Smooth muscle cell (in vitro differentiated cells): Measurements from ENCODE around the gene CEP350. TPM values are rescaled to one million over a fixed set of nuclear protein-coding genes. Genes with fewer than 3 reads are reported as not detected.

Source experiments
- DNase-seq: peaks from one replicate; lab custom pipeline; 2025; ENCODE audit not compliant: unreplicated experiment; lab: John Stamatoyannopoulos, UW
- H2AFZ ChIP-seq: fragments of 200-600 bp; sonication (generic); 2 replicates; pipeline ENCODE4 v1.6.0; 2016; ENCODE audit warnings: antibody characterized with exemption, low read depth, mild to moderate bottlenecking
- H3F3A ChIP-seq: fragments of 200-600 bp; sonication (generic); 2 replicates; pipeline ENCODE4 v1.6.0; 2017; ENCODE audit warnings: antibody characterized with exemption, low read depth
- H3K27ac ChIP-seq: fragments of 200-600 bp; sonication (generic); 2 replicates; pipeline ENCODE4 v1.5.1; 2016; ENCODE audit warnings: low read depth, mild to moderate bottlenecking
- H3K27me3 ChIP-seq: fragments of 200-600 bp; sonication (generic); 2 replicates; pipeline ENCODE4 v1.6.1; 2016; ENCODE audit warnings: low read depth, mild to moderate bottlenecking
- H3K36me3 ChIP-seq: fragments of 200-600 bp; sonication (generic); 2 replicates; pipeline ENCODE4 v1.5.1; 2016; ENCODE audit warnings: low read depth
- H3K4me1 ChIP-seq: fragments of 200-600 bp; sonication (generic); 2 replicates; pipeline ENCODE4 v1.5.1; 2016; ENCODE audit warnings: low read depth
- H3K4me2 ChIP-seq: fragments of 200-600 bp; sonication (generic); 2 replicates; pipeline ENCODE4 v1.6.0; 2016; ENCODE audit warnings: mild to moderate bottlenecking
- H3K4me3 ChIP-seq: fragments of 200-600 bp; sonication (generic); 2 replicates; pipeline ENCODE4 v1.5.1; 2016; ENCODE audit warnings: mild to moderate bottlenecking
- H3K79me2 ChIP-seq: fragments of 200-600 bp; sonication (generic); 2 replicates; pipeline ENCODE4 v1.6.0; 2016; ENCODE audit warnings: low read depth, mild to moderate bottlenecking
- H3K9ac ChIP-seq: fragments of 200-600 bp; sonication (generic); 2 replicates; pipeline ENCODE4 v1.6.0; 2016; ENCODE audit warnings: low read depth
- H3K9me3 ChIP-seq: fragments of 200-600 bp; sonication (generic); replicated peaks from 2 replicates; pipeline ENCODE4 v1.5.1; 2016; ENCODE audit warnings: low read depth
- H4K20me1 ChIP-seq: fragments of 200-600 bp; sonication (generic); 2 replicates; pipeline ENCODE4 v1.6.0; 2016; ENCODE audit warnings: low read depth
- WGBS: methylation state at CpG from one replicate; pipeline ENCODE4 v1.1.7; 2016; ENCODE audit warnings: low lambda C conversion rate; 5-methylcytosine and 5-hydroxymethylcytosine counted together
- polyA plus RNA-seq: library from polyadenylated mRNA; unstranded; fragments of >200 nt; fragmentation: Nextera tagmentation; extraction: Ambion mirVana; gene quantifications from 2 replicates; pipeline ENCODE4 v1.2.1, GENCODE V29; 2016
- total RNA-seq: library from RNA; depleted of rRNA; stranded (reverse); fragments of >200 nt; gene quantifications from 2 replicates; pipeline ENCODE4 v1.2.3, GENCODE V29; 2014
- TF ChIP-seq, protein P1 (sequence below): fragments of 200-600 bp; sonication (generic); IDR thresholded peaks from 2 replicates; pipeline ENCODE4 v1.5.1; 2017; ENCODE audit warnings: borderline replicate concordance, mild to moderate bottlenecking, antibody characterized with exemption; ENCODE audit not compliant: insufficient read depth, poor library complexity, severe bottlenecking

CEP350 gene
- total and polyA plus RNA-seq, 2 experiments from 2014 or later = 17.0 to 35.9 TPM

DNA sequence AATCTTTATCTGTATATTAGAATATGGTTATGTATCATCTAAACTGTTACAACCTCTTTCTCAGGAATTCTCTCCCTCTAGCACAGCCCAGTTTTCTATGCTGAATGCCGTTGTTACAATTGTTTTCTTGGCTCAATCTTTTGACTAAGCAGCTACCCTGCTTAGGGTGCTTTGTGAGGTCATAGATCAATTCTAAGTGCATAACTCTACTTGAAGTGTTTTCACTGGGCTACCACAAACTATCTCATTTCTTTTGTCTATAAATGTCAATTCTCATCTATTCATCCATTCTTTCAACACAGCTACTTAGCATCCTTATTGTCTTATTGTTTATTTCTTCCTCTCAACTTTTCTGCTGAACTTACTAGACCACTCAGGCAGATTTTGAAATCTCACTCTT lies 77.1 kb downstream of the CEP350 start:
- Histone ChIP-seq H3K27ac (no peak overlapping the region), H3K4me1 (no peaks in the 10 kb centered on the region), H3K79me2 (no peaks in the 10 kb centered on the region), H3F3A (no peaks in the 10 kb centered on the region), H4K20me1 (no peaks in the 10 kb centered on the region), H3K27me3 (no peaks in the 10 kb centered on the region), H3K4me2 (no peak overlapping the region), H3K9me3 (no peaks in the 10 kb centered on the region), H2AFZ (no peak overlapping the region), H3K4me3 (no peak overlapping the region), H3K36me3 (peaks cover 9% of the 10 kb centered on the region), H3K9ac (no peak overlapping the region)
- 96% methylated on average over 1 of the region's 1 CpG for WGBS
- TF ChIP-seq, protein P1, sequence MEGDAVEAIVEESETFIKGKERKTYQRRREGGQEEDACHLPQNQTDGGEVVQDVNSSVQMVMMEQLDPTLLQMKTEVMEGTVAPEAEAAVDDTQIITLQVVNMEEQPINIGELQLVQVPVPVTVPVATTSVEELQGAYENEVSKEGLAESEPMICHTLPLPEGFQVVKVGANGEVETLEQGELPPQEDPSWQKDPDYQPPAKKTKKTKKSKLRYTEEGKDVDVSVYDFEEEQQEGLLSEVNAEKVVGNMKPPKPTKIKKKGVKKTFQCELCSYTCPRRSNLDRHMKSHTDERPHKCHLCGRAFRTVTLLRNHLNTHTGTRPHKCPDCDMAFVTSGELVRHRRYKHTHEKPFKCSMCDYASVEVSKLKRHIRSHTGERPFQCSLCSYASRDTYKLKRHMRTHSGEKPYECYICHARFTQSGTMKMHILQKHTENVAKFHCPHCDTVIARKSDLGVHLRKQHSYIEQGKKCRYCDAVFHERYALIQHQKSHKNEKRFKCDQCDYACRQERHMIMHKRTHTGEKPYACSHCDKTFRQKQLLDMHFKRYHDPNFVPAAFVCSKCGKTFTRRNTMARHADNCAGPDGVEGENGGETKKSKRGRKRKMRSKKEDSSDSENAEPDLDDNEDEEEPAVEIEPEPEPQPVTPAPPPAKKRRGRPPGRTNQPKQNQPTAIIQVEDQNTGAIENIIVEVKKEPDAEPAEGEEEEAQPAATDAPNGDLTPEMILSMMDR = no peak
- DNase-seq = no peak

DNA sequence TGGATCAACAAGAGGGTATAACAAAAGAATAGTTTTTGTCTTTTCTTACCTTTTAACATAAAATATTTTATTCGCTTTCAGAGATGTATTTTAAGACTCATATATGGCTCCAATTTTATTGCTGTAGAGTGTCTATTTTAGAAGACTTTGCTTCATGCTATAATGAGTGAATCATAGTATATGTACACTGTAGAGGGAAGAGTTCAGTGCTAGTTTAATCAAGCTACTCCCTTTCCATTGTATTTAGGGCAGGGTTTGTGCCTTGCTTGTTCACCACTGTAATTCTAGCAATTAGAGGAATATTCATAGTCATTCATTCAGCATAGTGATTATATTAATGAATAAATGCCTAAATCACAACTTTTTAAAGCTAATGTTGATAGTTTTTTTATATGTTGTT lies 78.8 kb downstream of the CEP350 start:
- no peak for DNase-seq
- Histone ChIP-seq H2AFZ (no peak overlapping the region), H3K27me3 (no peaks in the 10 kb centered on the region), H3K4me3 (no peak overlapping the region), H3K36me3 (peaks cover 20% of the 10 kb centered on the region), H3K9ac (no peak overlapping the region), H3K27ac (no peak overlapping the region), H3K4me1 (no peaks in the 10 kb centered on the region), H3F3A (no peaks in the 10 kb centered on the region), H3K9me3 (no peaks in the 10 kb centered on the region), H4K20me1 (no peaks in the 10 kb centered on the region), H3K4me2 (no peak overlapping the region), H3K79me2 (no peaks in the 10 kb centered on the region)
- 26% methylated on average over 1 of the region's 1 CpG for whole genome bisulfite sequencing
- TF ChIP-seq, protein P1 = no peak

DNA sequence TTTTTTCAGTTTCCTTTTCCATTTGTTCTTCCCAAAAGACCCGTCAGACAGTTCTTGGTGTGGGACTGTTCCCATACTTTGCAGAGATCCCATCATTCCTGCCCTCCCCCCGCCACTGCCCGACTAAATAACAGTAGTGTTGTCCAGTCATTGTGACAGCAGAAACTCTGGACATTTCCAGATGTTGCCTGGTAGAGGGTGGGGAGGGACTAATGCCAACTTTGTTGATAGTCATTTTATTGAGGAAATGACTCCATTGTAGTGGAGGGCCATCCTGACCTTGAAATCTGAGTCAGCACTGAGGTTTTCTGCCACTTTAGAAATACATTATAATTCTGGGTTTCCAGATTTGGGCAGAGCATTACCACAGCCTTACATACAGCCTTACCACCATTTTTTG lies 85.4 kb downstream of the CEP350 start:
- no peak overlapping the region for H3K4me3 ChIP-seq
- peaks cover 41% of the 10 kb centered on the region for H3K36me3 ChIP-seq
- H3K27me3 ChIP-seq = no peaks in the 10 kb centered on the region
- no peaks in the 10 kb centered on the region for H3K4me1 ChIP-seq
- no peak overlapping the region for H2AFZ ChIP-seq
- no peaks in the 10 kb centered on the region for H3K79me2 ChIP-seq
- H3F3A ChIP-seq = no peaks in the 10 kb centered on the region
- DNase-seq = no peak
- H3K27ac ChIP-seq = no peak overlapping the region
- 76% methylated on average over 3 of the region's 3 CpGs for WGBS
- H4K20me1 ChIP-seq = no peaks in the 10 kb centered on the region
- no peak overlapping the region for H3K9ac ChIP-seq
- no peaks in the 10 kb centered on the region for H3K9me3 ChIP-seq
- TF ChIP-seq, protein P1 = no peak
- H3K4me2 ChIP-seq = no peak overlapping the region

DNA sequence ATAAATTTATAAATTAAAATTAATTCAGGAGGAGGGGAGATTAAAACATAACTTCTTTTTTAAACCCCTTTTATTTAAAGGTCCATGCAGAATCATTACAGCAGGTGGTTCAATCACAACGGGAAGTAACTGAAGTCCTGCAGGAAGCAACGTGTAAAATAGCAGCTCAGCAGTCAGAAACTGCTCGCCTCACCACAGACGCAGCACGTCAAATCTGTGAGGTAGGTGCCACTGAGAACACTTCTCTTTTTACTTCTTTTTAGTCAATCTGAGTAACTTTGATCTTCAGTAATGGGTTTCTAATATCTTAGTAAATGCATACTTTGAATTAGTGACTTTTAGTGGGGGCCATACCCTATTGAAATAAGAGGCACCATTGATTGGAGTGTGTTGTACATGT lies 87.0 kb downstream of the CEP350 start:
- Histone ChIP-seq H2AFZ (no peak overlapping the region), H3K4me3 (no peak overlapping the region), H3K27ac (no peak overlapping the region), H3K9ac (no peak overlapping the region), H3K4me2 (no peak overlapping the region), H3K79me2 (no peaks in the 10 kb centered on the region), H3K36me3 (peaks cover 45% of the 10 kb centered on the region), H3F3A (no peaks in the 10 kb centered on the region), H3K4me1 (no peaks in the 10 kb centered on the region), H3K9me3 (no peaks in the 10 kb centered on the region), H3K27me3 (no peaks in the 10 kb centered on the region), H4K20me1 (no peaks in the 10 kb centered on the region)
- WGBS = 94% methylated on average over 5 of the region's 5 CpGs
- TF ChIP-seq, protein P1 = no peak
- no peak for DNase-seq
